ENCODE measurements around the gene DTX3L.

Gene DTX3L

GRCh38 chr3:122578069-122578740 is 14.1 kb downstream of the DTX3L start:
- Mint-ChIP-seq H3K36me3 (ENCODE audit: low read depth) (peaks cover 40% of the 10 kb centered on the region), H3K9me3 (peaks cover 22% of the 10 kb centered on the region), H3K27me3 (ENCODE audit: low read depth) (no peaks in the 10 kb centered on the region), H3K4me3 (peak overlapping the region; percentile 99), H3K4me1 (ENCODE audit: low read depth) (peaks cover 42% of the 10 kb centered on the region), H3K27ac (peak overlapping the region; percentile 72)

- Mint-ChIP-seq H3K9me3 (peaks cover 34% of the 10 kb centered on the region), H3K4me1 (ENCODE audit: low read depth) (peaks cover 41% of the 10 kb centered on the region), H3K4me3 (no peak overlapping the region), H3K27ac (no peak overlapping the region), H3K27me3 (ENCODE audit: low read depth) (no peaks in the 10 kb centered on the region), H3K36me3 (ENCODE audit: low read depth) (peaks cover 44% of the 10 kb centered on the region)
These were observed 16.3 kb downstream of the DTX3L start for GRCh38 chr3:122580470-122580869.

- Mint-ChIP-seq H3K4me3 (no peak overlapping the region), H3K9me3 (peaks cover 34% of the 10 kb centered on the region), H3K36me3 (ENCODE audit: low read depth) (peaks cover 48% of the 10 kb centered on the region), H3K27ac (no peak overlapping the region), H3K4me1 (ENCODE audit: low read depth) (peaks cover 37% of the 10 kb centered on the region), H3K27me3 (ENCODE audit: low read depth) (no peaks in the 10 kb centered on the region)
These were observed 17.5 kb downstream of the DTX3L start for GRCh38 chr3:122581622-122582021.

- H3K27me3 Mint-ChIP-seq (ENCODE audit: low read depth): no peaks in the 10 kb centered on the region
- peaks cover 34% of the 10 kb centered on the region for H3K4me1 Mint-ChIP-seq (ENCODE audit: low read depth)
- H3K36me3 Mint-ChIP-seq (ENCODE audit: low read depth): peaks cover 54% of the 10 kb centered on the region
- peaks cover 34% of the 10 kb centered on the region for H3K9me3 Mint-ChIP-seq
- H3K4me3 Mint-ChIP-seq: no peak overlapping the region
- H3K27ac Mint-ChIP-seq: no peak overlapping the region
These were observed 18.3 kb downstream of the DTX3L start for GRCh38 chr3:122582390-122582789.

GRCh38 chr3:122586098-122586497 is 22.0 kb downstream of the DTX3L start:
- H3K4me3 Mint-ChIP-seq: no peak overlapping the region
- peaks cover 51% of the 10 kb centered on the region for H3K36me3 Mint-ChIP-seq (ENCODE audit: low read depth)
- peaks cover 30% of the 10 kb centered on the region for H3K9me3 Mint-ChIP-seq
- H3K4me1 Mint-ChIP-seq (ENCODE audit: low read depth): peaks cover 21% of the 10 kb centered on the region
- no peak overlapping the region for H3K27ac Mint-ChIP-seq
- H3K27me3 Mint-ChIP-seq (ENCODE audit: low read depth): no peaks in the 10 kb centered on the region

- H3K9me3 Mint-ChIP-seq: peaks cover 22% of the 10 kb centered on the region
- no peak overlapping the region for H3K27ac Mint-ChIP-seq
- no peaks in the 10 kb centered on the region for H3K27me3 Mint-ChIP-seq (ENCODE audit: low read depth)
- H3K36me3 Mint-ChIP-seq (ENCODE audit: low read depth): peaks cover 47% of the 10 kb centered on the region
- H3K4me3 Mint-ChIP-seq: no peak overlapping the region
- peaks cover 20% of the 10 kb centered on the region for H3K4me1 Mint-ChIP-seq (ENCODE audit: low read depth)
These were observed 22.8 kb downstream of the DTX3L start for GRCh38 chr3:122586773-122587485.

GRCh38 chr3:122587572-122587971 is 23.4 kb downstream of the DTX3L start:
- H3K4me1 Mint-ChIP-seq (ENCODE audit: low read depth): peaks cover 20% of the 10 kb centered on the region
- no peaks in the 10 kb centered on the region for H3K27me3 Mint-ChIP-seq (ENCODE audit: low read depth)
- H3K4me3 Mint-ChIP-seq: no peak overlapping the region
- peaks cover 44% of the 10 kb centered on the region for H3K36me3 Mint-ChIP-seq (ENCODE audit: low read depth)
- H3K27ac Mint-ChIP-seq: no peak overlapping the region
- H3K9me3 Mint-ChIP-seq: peaks cover 15% of the 10 kb centered on the region

- Mint-ChIP-seq H3K36me3 (ENCODE audit: low read depth) (peaks cover 35% of the 10 kb centered on the region), H3K4me3 (no peak overlapping the region), H3K4me1 (ENCODE audit: low read depth) (peaks cover 9% of the 10 kb centered on the region), H3K27ac (no peak overlapping the region), H3K27me3 (ENCODE audit: low read depth) (no peaks in the 10 kb centered on the region), H3K9me3 (peaks cover 4% of the 10 kb centered on the region)
These were observed 25.2 kb downstream of the DTX3L start for GRCh38 chr3:122589297-122589696.

GRCh38 chr3:122590610-122591009 is 26.5 kb downstream of the DTX3L start:
- no peak overlapping the region for H3K4me3 Mint-ChIP-seq
- no peaks in the 10 kb centered on the region for H3K9me3 Mint-ChIP-seq
- H3K4me1 Mint-ChIP-seq (ENCODE audit: low read depth): peaks cover 7% of the 10 kb centered on the region

GRCh38 chr3:122594025-122594424 is 29.9 kb downstream of the DTX3L start:
- Mint-ChIP-seq H3K4me1 (ENCODE audit: low read depth) (peaks cover 5% of the 10 kb centered on the region), H3K4me3 (no peak overlapping the region), H3K36me3 (ENCODE audit: low read depth) (peaks cover 24% of the 10 kb centered on the region), H3K27me3 (ENCODE audit: low read depth) (no peaks in the 10 kb centered on the region), H3K27ac (no peak overlapping the region), H3K9me3 (no peaks in the 10 kb centered on the region)

More at GRCh38 chr3:122590610-122591009, 26.5 kb downstream of the DTX3L start:
- Mint-ChIP-seq H3K36me3 (ENCODE audit: low read depth) (peaks cover 30% of the 10 kb centered on the region), H3K27me3 (ENCODE audit: low read depth) (no peaks in the 10 kb centered on the region), H3K27ac (no peak overlapping the region)

- H3K27me3 Mint-ChIP-seq (ENCODE audit: low read depth): no peaks in the 10 kb centered on the region
- H3K4me1 Mint-ChIP-seq (ENCODE audit: low read depth): peaks cover 10% of the 10 kb centered on the region
- H3K27ac Mint-ChIP-seq: no peak overlapping the region
- no peak overlapping the region for H3K4me3 Mint-ChIP-seq
- H3K36me3 Mint-ChIP-seq (ENCODE audit: low read depth): peaks cover 29% of the 10 kb centered on the region
- peaks cover under 1% of the 10 kb centered on the region for H3K9me3 Mint-ChIP-seq
These were observed 34.0 kb downstream of the DTX3L start for GRCh38 chr3:122598151-122598550.

GRCh38 chr3:122598556-122598955 is 34.4 kb downstream of the DTX3L start:
- H3K27me3 Mint-ChIP-seq (ENCODE audit: low read depth): no peaks in the 10 kb centered on the region
- no peak overlapping the region for H3K4me3 Mint-ChIP-seq
- peaks cover 12% of the 10 kb centered on the region for H3K4me1 Mint-ChIP-seq (ENCODE audit: low read depth)
- H3K27ac Mint-ChIP-seq: no peak overlapping the region
- peaks cover 4% of the 10 kb centered on the region for H3K9me3 Mint-ChIP-seq
- peaks cover 31% of the 10 kb centered on the region for H3K36me3 Mint-ChIP-seq (ENCODE audit: low read depth)

- H3K27me3 Mint-ChIP-seq (ENCODE audit: low read depth): no peaks in the 10 kb centered on the region
- H3K4me3 Mint-ChIP-seq: no peak overlapping the region
- peaks cover 9% of the 10 kb centered on the region for H3K9me3 Mint-ChIP-seq
- no peak overlapping the region for H3K27ac Mint-ChIP-seq
- H3K36me3 Mint-ChIP-seq (ENCODE audit: low read depth): peaks cover 22% of the 10 kb centered on the region
- H3K4me1 Mint-ChIP-seq (ENCODE audit: low read depth): peaks cover 17% of the 10 kb centered on the region
These were observed 38.0 kb downstream of the DTX3L start for GRCh38 chr3:122602011-122602710.

- Mint-ChIP-seq H3K27me3 (ENCODE audit: low read depth) (no peaks in the 10 kb centered on the region), H3K36me3 (ENCODE audit: low read depth) (peaks cover 27% of the 10 kb centered on the region), H3K9me3 (peaks cover 9% of the 10 kb centered on the region), H3K4me1 (ENCODE audit: low read depth) (peaks cover 17% of the 10 kb centered on the region), H3K4me3 (no peak overlapping the region), H3K27ac (no peak overlapping the region)
These were observed 38.9 kb downstream of the DTX3L start for GRCh38 chr3:122603056-122603455.

GRCh38 chr3:122606330-122606729 is 42.2 kb downstream of the DTX3L start:
- no peak overlapping the region for H3K27ac Mint-ChIP-seq
- H3K4me3 Mint-ChIP-seq: no peak overlapping the region
- H3K27me3 Mint-ChIP-seq (ENCODE audit: low read depth): no peaks in the 10 kb centered on the region
- peaks cover 17% of the 10 kb centered on the region for H3K9me3 Mint-ChIP-seq
- peaks cover 37% of the 10 kb centered on the region for H3K36me3 Mint-ChIP-seq (ENCODE audit: low read depth)
- H3K4me1 Mint-ChIP-seq (ENCODE audit: low read depth): peaks cover 23% of the 10 kb centered on the region
